Measurements from ENCODE around the gene LRRC56. TPM values are rescaled to one million over a fixed set of nuclear protein-coding genes. Genes with fewer than 3 reads are reported as not detected.

LRRC56 gene
- total RNA-seq, 2 donors from 2014 or later, result 2.8 to 3.2 TPM

- H3K27ac ChIP-seq, result peak overlapping the region; percentile 96
- no peak for DNase-seq
- TF ChIP-seq CTCF (IDR thresholded peaks at IDR 0.05), result no peak
- peak overlapping the region; percentile 58 to 84 for H3K9ac ChIP-seq (ENCODE audit: low read depth in 2 of 2, low read length in 2 of 2)
- intact Hi-C loops (cut with DNase I), result no loop called here
- no peaks in the 10 kb centered on the region for H3K36me3 ChIP-seq
- H3K4me3 ChIP-seq, result peak overlapping the region; percentile 86
- no peaks in the 10 kb centered on the region for H3K9me3 ChIP-seq
- H3K4me1 ChIP-seq, result peaks cover 13% of the 10 kb centered on the region
- peaks cover 2% of the 10 kb centered on the region for H3K27me3 ChIP-seq
Measured at GRCh38 chr11:562046-562645, 24.8 kb downstream of the LRRC56 start.

- TF ChIP-seq CTCF (IDR thresholded peaks at IDR 0.05), result no peak
- no peak overlapping the region for H3K4me3 ChIP-seq
- H3K27me3 ChIP-seq, result no peaks in the 10 kb centered on the region
- peaks cover 13% of the 10 kb centered on the region for H3K4me1 ChIP-seq
- peak overlapping the region in 1 of 2 donors; percentile 5 for H3K9ac ChIP-seq (ENCODE audit: low read depth in 2 of 2, low read length in 2 of 2)
- no peaks in the 10 kb centered on the region for H3K36me3 ChIP-seq
- no peaks in the 10 kb centered on the region for H3K9me3 ChIP-seq
- no peak for DNase-seq
- intact Hi-C loops (cut with DNase I), result no loop called here
- H3K27ac ChIP-seq, result no peak overlapping the region
Measured at GRCh38 chr11:563066-563811, 25.9 kb downstream of the LRRC56 start.

- H3K27ac ChIP-seq, result peak overlapping the region; percentile 17
- TF ChIP-seq CTCF (IDR thresholded peaks at IDR 0.05), result no peak
- H3K4me1 ChIP-seq, result peaks cover 13% of the 10 kb centered on the region
Measured at GRCh38 chr11:563812-564578, 26.7 kb downstream of the LRRC56 start.

GRCh38 chr11:565921-566509 lies 28.7 kb downstream of the LRRC56 start:
- Histone ChIP-seq H3K36me3 (no peaks in the 10 kb centered on the region), H3K4me1 (peaks cover 10% of the 10 kb centered on the region), H3K27me3 (no peaks in the 10 kb centered on the region), H3K9ac (ENCODE audit: low read depth in 2 of 2, low read length in 2 of 2) (no peak overlapping the region), H3K4me3 (no peak overlapping the region), H3K9me3 (no peaks in the 10 kb centered on the region), H3K27ac (no peak overlapping the region)
- intact Hi-C loops (cut with DNase I), result no loop called here
- TF ChIP-seq CTCF (IDR thresholded peaks at IDR 0.05), result no peak
- DNase-seq, result no peak

More at GRCh38 chr11:563812-564578, 26.7 kb downstream of the LRRC56 start:
- no peak for DNase-seq
- intact Hi-C loops (cut with DNase I), result no loop called here
- H3K27me3 ChIP-seq, result no peaks in the 10 kb centered on the region
- no peak overlapping the region for H3K9ac ChIP-seq (ENCODE audit: low read depth in 2 of 2, low read length in 2 of 2)
- H3K9me3 ChIP-seq, result no peaks in the 10 kb centered on the region
- no peaks in the 10 kb centered on the region for H3K36me3 ChIP-seq
- H3K4me3 ChIP-seq, result no peak overlapping the region

GRCh38 chr11:567011-567628 lies 29.8 kb downstream of the LRRC56 start:
- H3K27ac ChIP-seq, result peak overlapping the region; percentile 86
- peak overlapping the region; percentile 73 to 91 for H3K9ac ChIP-seq (ENCODE audit: low read depth in 2 of 2, low read length in 2 of 2)
- H3K36me3 ChIP-seq, result no peaks in the 10 kb centered on the region

More at GRCh38 chr11:567011-567628, 29.8 kb downstream of the LRRC56 start:
- H3K9me3 ChIP-seq, result no peaks in the 10 kb centered on the region
- peak overlapping the region; percentile 63 for H3K4me3 ChIP-seq
- no peaks in the 10 kb centered on the region for H3K27me3 ChIP-seq
- DNase-seq, result no peak
- intact Hi-C loops (cut with DNase I), result no loop called here
- no peak for TF ChIP-seq CTCF (IDR thresholded peaks at IDR 0.05)
- peaks cover 5% of the 10 kb centered on the region for H3K4me1 ChIP-seq
